Stomach (tissue), 9 donors: ENCODE measurements around the gene CCDC91. TPM values are rescaled to one million over a fixed set of nuclear protein-coding genes. Genes with fewer than 3 reads are reported as not detected.

ENCODE experiments used
- DNase-seq, 2 donors: peaks; one replicate each; pipeline versions ENCODE4 v3.0.0 to v3.0.0-alpha.2; 2013 to 2019
- H3K27ac ChIP-seq, 5 donors: fragments of 200-600 bp in 4 of 5; sonication (generic) in 4 of 5; one replicate each; pipeline ENCODE4 v1.5.1; 2013 to 2019; ENCODE audit warnings: mild to moderate bottlenecking in 1 of 5, moderate library complexity in 1 of 5
- H3K27me3 ChIP-seq, 3 donors: fragments of 200-600 bp; sonication (generic); one replicate each; pipeline ENCODE4 v1.5.1; 2017 to 2019; ENCODE audit warnings: mixed run types in 1 of 3
- H3K36me3 ChIP-seq, 4 donors: fragments of 200-600 bp; sonication (generic); 1 replicate in 3 of 4; 2 replicates in 1 of 4; pipeline ENCODE4 v1.5.1; 2016 to 2019
- H3K4me1 ChIP-seq, 4 donors: fragments of 200-600 bp; sonication (generic); one replicate each; pipeline ENCODE4 v1.5.1; 2016 to 2019
- H3K4me3 ChIP-seq, 4 donors: fragments of 200-600 bp; sonication (generic) in 3 of 4; one replicate each; pipeline ENCODE4 v1.5.1; 2016 to 2019; ENCODE audit warnings: mild to moderate bottlenecking in 1 of 4
- H3K9me3 ChIP-seq, 4 donors: fragments of 200-600 bp; sonication (generic); one replicate each; pipeline ENCODE4 v1.5.1; 2016 to 2019
- EP300 ChIP-seq: sonication (generic); formaldehyde crosslinking; IDR thresholded peaks from one replicate; pipeline ENCODE4 v1.6.1; 2017; ENCODE audit warnings: antibody characterized with exemption
- POLR2A ChIP-seq, 4 donors: fragments of 450-650 bp; IDR thresholded peaks; one replicate each; pipeline ENCODE4 v1.6.1; 2016; ENCODE audit warnings: antibody characterized with exemption in 4 of 4, control low read depth in 2 of 4, mild to moderate bottlenecking in 1 of 4, moderate library complexity in 1 of 4
- POLR2AphosphoS5 ChIP-seq, 3 donors: sonication (generic); formaldehyde crosslinking; IDR thresholded peaks; one replicate each; pipeline ENCODE4 v1.6.1; 2016; ENCODE audit warnings: antibody characterized with exemption in 3 of 3
- WGBS, 5 donors: extraction: QIAGEN DNeasy Blood & Tissue Kit in 3 of 5; methylation state at CpG; one replicate each; pipeline versions ENCODE4 v1.1.5 to v1.1.7; 2013 to 2018; 5-methylcytosine and 5-hydroxymethylcytosine counted together
- intact Hi-C: fragments of 100-400 bp; cut with DNase I; formaldehyde crosslinking; loops from one replicate; pipeline ENCODE4 v1.15.1; 2023; ENCODE audit warnings: low total_unique reads
- polyA plus RNA-seq, 3 donors: library from polyadenylated mRNA; stranded (reverse); fragments of 200-250 nt; gene quantifications; one replicate each; pipeline ENCODE4 v1.2.3, GENCODE V29; 2013
- total RNA-seq, 5 donors: library from RNA; depleted of rRNA; stranded (reverse); fragments of >200 nt; gene quantifications; one replicate each; pipeline versions ENCODE4 v1.1.0 to v1.2.3, GENCODE V29; 2014 to 2016
- TF ChIP-seq, protein P1 (sequence below), 7 experiments: fragments of 450-650 bp in 4 of 7; fragments of 200-600 bp in 3 of 7; sonication (generic) in 3 of 7; IDR thresholded peaks; one replicate each; pipeline ENCODE4 v1.5.1; 2016 to 2019; ENCODE audit warnings: antibody characterized with exemption in 7 of 7, control low read depth in 2 of 7, mild to moderate bottlenecking in 1 of 7
- donor health status: healthy with polysubstance abuse.
- donor health status: Bipolar disorder and iron deficiency.
- donor health status: healthy.

The CCDC91 gene
- total and polyA plus RNA-seq, 8 donors: 9.9 to 69.6 (median 34.4) TPM

DNA sequence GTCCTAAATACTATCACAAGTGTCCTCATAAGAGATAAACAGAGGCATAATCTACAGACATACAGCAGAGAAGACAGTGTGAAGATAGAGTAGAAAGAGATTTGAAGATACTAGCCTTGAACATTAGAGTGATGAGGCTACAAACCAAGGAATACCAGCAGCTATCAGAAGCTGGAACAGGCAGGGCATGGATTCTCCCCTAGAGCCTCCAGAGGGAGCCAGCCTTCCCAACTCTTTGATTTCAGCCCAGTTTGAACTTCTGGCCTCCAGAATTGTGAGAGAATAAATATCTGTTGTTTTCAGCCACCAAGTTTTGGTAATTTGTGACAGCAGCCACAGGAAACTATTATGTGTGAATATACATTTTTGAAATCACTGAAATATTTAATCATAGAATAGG, 47.2 kb downstream of the CCDC91 start:
- no peaks in the 10 kb centered on the region for H3K9me3 ChIP-seq
- intact Hi-C loops: no loop called here
- no peak overlapping the region for H3K27ac ChIP-seq
- peaks cover 0 to 5% (median 0%) of the 10 kb centered on the region in 4 donors for H3K4me1 ChIP-seq
- no peak overlapping the region for H3K4me3 ChIP-seq
- no peaks in the 10 kb centered on the region for H3K27me3 ChIP-seq
- TF ChIP-seq POLR2A (IDR thresholded peaks at IDR 0.05) (no peak), EP300 (no peak)
- H3K36me3 ChIP-seq: no peaks in the 10 kb centered on the region
- no peak for DNase-seq

DNA sequence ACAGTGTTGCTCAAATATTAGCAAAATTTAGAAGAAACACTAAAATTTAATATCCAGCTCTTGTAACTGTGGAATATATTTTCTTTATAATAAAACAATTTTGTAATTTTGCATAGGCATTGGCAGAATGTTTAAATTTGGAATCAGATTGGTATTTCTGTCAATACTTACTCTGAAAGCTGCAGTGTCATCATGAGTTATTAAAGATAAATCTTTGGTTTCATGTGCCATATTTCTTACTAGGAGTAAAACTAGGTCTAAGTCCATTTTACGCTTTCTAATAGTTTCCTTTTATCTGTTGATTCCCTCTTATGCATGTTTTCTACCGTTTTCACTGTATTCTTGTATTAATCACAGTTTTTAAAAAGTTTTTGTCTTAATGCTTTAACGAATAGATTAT, 49.7 kb downstream of the CCDC91 start:
- no peak for TF ChIP-seq EP300
- TF ChIP-seq, protein P1, sequence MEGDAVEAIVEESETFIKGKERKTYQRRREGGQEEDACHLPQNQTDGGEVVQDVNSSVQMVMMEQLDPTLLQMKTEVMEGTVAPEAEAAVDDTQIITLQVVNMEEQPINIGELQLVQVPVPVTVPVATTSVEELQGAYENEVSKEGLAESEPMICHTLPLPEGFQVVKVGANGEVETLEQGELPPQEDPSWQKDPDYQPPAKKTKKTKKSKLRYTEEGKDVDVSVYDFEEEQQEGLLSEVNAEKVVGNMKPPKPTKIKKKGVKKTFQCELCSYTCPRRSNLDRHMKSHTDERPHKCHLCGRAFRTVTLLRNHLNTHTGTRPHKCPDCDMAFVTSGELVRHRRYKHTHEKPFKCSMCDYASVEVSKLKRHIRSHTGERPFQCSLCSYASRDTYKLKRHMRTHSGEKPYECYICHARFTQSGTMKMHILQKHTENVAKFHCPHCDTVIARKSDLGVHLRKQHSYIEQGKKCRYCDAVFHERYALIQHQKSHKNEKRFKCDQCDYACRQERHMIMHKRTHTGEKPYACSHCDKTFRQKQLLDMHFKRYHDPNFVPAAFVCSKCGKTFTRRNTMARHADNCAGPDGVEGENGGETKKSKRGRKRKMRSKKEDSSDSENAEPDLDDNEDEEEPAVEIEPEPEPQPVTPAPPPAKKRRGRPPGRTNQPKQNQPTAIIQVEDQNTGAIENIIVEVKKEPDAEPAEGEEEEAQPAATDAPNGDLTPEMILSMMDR (IDR thresholded peaks at IDR 0.05): no peak
- TF ChIP-seq POLR2A (IDR thresholded peaks at IDR 0.05): no peak
- TF ChIP-seq POLR2AphosphoS5 (IDR thresholded peaks at IDR 0.05): no peak
- Histone ChIP-seq H3K36me3 (no peaks in the 10 kb centered on the region), H3K9me3 (no peaks in the 10 kb centered on the region), H3K4me1 (peaks cover 0 to 10% (median 0%) of the 10 kb centered on the region in 4 donors), H3K4me3 (no peak overlapping the region), H3K27ac (no peak overlapping the region), H3K27me3 (no peaks in the 10 kb centered on the region)
- WGBS, 5 donors: 88 to 93% (median 92%) methylated on average over 3 of the region's 3 CpGs
- intact Hi-C loops: no loop called here
- DNase-seq: no peak

DNA sequence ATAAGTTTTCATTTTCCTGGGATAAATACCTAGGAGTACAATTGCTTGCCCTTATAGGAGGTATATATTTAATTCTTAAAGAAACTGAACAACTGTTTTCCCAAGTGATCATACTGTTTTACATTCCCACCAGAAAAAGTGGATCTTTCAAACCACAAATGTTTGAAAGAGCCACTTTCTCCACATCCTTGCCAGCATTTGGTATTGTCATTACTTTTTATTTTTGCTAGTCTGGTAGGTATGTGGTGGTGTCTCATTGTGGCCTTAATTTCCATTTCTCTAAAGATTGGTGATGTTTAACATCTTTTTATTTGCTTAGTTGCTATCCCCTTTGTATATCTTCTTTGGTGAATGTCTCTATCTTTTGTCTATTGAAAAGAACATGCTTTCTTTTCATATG, 50.6 kb downstream of the CCDC91 start:
- no peaks in the 10 kb centered on the region for H3K36me3 ChIP-seq
- no peak for DNase-seq
- H3K9me3 ChIP-seq: no peaks in the 10 kb centered on the region

DNA sequence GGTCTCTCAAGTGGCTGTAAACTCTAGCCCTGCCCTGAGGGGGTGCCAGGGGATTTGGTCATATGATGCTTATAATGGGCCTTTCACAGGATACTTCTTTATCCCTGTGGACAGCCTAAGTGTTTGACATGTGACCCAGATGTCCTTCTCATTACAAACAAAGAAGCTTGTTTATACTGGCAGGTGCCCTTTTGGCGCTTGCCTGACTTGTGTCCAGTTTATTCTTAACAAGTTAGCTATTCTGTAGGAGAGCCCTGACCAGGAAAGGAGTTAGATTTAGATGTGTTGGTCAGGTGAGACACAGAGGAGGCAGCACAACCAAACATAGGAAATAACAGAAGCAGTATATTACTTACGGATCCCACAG, 51.9 kb downstream of the CCDC91 start:
- Histone ChIP-seq H3K4me3 (no peak overlapping the region), H3K27ac (peak overlapping the region in 1 of 5 donors; percentile 57), H3K36me3 (no peaks in the 10 kb centered on the region), H3K27me3 (no peaks in the 10 kb centered on the region), H3K9me3 (no peaks in the 10 kb centered on the region), H3K4me1 (peaks cover 0 to 10% (median 0%) of the 10 kb centered on the region in 4 donors)
- no peak for DNase-seq
- WGBS, 5 donors: 65 to 86% (median 82%) methylated on average over 2 of the region's 2 CpGs
- TF ChIP-seq POLR2AphosphoS5 (IDR thresholded peaks at IDR 0.05) (no peak), POLR2A (IDR thresholded peaks at IDR 0.05) (no peak), EP300 (no peak)
- intact Hi-C loops: no loop called here

More for the DNA sequence above, 50.6 kb downstream of the CCDC91 start:
- Histone ChIP-seq H3K4me1 (peaks cover 0 to 10% (median 0%) of the 10 kb centered on the region in 4 donors), H3K4me3 (no peak overlapping the region), H3K27me3 (no peaks in the 10 kb centered on the region), H3K27ac (no peak overlapping the region)
- intact Hi-C loops: no loop called here
- TF ChIP-seq POLR2A (IDR thresholded peaks at IDR 0.05) (no peak), POLR2AphosphoS5 (IDR thresholded peaks at IDR 0.05) (no peak), EP300 (no peak)
- TF ChIP-seq, protein P1 (IDR thresholded peaks at IDR 0.05): no peak

DNA sequence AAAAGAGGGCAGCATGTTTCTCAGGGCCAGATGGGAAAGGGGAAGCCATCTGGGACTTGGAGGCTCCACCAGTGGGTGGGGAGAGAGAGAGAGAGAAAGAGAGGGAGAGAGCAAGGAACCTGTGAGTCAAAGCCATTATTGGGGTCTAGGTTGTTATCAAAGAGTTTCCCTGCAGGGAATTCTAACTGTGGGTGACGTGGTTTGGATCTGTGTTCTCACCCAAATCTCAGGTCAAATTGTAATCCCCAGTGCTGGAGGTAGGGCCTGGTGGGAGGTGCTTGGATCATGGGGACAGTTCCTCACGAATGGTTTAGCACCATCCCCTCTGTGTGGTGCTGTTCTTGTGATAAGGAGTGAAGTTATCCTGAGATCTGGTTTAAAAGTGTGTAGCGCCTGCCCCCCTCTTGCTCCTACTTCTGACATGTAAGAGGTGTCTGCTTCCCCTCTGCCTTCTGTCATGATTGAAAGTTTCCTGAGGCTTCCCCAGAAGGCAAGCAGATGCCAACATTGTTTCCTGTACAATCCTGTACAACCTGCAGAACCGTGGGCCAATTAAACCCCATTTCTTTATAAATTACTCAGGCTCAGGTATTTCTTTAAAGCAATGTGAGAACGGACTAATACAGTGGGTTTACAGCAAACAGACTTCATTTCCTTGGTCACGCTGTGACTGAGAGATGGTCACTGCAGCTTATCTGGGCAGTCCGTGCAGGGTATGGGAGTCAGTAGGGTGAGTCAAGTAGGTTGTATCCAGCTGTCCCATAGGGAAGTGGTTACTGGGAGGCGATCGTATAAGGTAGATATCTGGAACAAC, 52.4 kb downstream of the CCDC91 start:
- TF ChIP-seq POLR2AphosphoS5 (IDR thresholded peaks at IDR 0.05): peak in 2 of 3 donors; percentile 56 to 72
- TF ChIP-seq, protein P1 (IDR thresholded peaks at IDR 0.05): no peak
- intact Hi-C loops: no loop called here
- no peaks in the 10 kb centered on the region for H3K36me3 ChIP-seq
- peaks cover 0 to 10% (median 0%) of the 10 kb centered on the region in 4 donors for H3K4me1 ChIP-seq
- no peak overlapping the region for H3K4me3 ChIP-seq
- H3K9me3 ChIP-seq: no peaks in the 10 kb centered on the region
- WGBS, 5 donors: 63 to 78% (median 70%) methylated on average over 9 of the region's 9 CpGs
- peak; percentile 35 to 63 for DNase-seq
- H3K27ac ChIP-seq: peak overlapping the region in 3 of 5 donors; percentile 33 to 57 (median 39)
- H3K27me3 ChIP-seq: no peaks in the 10 kb centered on the region
